HG03442 (cell line): ENCODE results near the gene ST8SIA5.

Experiments used
- ATAC-seq: cut with Tn5 transposase; IDR thresholded peaks from one replicate; pipeline ENCODE4 v1.9.1; 2021; ENCODE audit warnings: mild to moderate bottlenecking, moderate library complexity; ENCODE audit not compliant: unreplicated experiment

ST8SIA5 gene

DNA sequence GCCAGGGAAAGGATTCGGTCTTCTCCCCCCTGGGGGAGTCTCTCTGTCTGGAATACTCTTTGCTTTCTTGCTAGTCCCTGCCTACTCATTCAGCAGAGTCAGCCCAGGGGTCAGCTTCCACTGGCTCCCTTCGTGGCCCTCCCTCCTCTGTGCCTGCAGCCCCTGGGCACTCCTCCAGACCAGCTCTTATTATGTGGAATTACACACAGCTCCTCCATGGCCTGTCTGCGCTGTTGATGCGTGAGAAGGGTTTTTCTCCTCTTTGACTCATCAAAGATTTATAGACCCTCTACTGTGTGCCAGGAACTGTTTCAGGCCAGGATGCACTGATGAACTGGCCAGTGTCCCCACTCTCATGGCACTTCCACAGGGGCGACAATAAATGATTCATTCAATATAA is 44.4 kb downstream of the ST8SIA5 start:
- no peak for ATAC-seq

- no peak for ATAC-seq
Measured at GRCh38 chr18:46711444-46711863, 45.4 kb downstream of the ST8SIA5 start.

GRCh38 chr18:46706968-46707367 is 49.9 kb downstream of the ST8SIA5 start:
- no peak for ATAC-seq

- no peak for ATAC-seq
Measured at GRCh38 chr18:46705521-46705920, 51.3 kb downstream of the ST8SIA5 start.

DNA sequence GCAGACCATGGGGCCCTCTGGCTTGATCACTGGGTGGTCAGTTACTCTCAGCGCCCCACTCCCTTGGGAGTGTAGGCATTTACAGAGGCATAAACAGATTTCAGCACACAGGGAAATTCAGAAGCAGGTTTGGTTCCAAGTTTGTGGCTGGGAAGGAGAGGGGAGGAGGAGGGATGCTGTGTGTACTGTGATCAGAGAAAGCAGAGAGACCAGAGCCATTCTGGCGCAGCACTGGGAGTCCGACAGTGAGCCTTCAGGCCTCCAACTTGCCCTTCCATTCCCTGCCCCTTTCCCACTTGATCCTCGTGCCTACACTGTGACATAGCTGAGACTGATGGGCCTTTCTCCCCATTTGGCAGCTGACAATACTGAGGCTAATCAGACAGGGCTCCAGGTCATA is 52.0 kb downstream of the ST8SIA5 start:
- ATAC-seq, result no peak

GRCh38 chr18:46704189-46704588 is 52.7 kb downstream of the ST8SIA5 start:
- no peak for ATAC-seq

GRCh38 chr18:46702471-46702870 is 54.4 kb downstream of the ST8SIA5 start:
- ATAC-seq, result no peak

DNA sequence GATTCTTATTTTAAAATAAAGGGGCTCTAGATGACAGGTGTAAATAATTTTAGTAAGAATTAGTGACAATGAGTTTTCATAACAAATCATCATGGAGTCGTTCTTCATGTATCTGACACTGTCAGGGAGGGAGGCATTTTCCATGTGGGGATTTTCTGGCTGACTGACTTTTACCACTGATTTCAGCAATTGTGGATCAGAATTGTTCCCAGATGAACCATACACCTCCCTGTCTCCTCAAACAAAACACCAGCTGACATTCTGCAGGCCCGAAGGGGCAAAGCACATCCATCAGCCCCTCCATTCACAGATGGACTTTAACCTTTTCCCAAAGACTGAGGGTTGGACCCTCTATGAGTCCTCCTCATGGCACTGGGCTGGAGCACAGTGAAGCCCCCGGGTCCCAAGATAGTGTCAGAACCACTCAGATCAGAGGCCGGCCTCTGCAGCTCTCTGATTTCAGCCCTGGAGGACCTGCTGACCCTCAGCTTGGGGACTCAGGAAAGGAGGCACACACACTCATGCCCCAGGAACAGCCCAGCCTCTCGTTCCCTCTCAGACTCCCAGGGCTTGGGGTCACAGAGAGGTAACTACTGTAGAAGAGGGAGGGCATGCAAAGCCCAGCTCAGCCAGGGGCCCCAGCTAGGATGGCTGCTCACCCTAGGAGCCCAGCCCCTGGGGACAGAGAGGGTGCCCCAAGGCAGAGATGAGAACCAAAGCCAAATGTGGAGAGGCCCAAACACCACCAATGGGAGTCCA is 56.6 kb downstream of the ST8SIA5 start:
- ATAC-seq, result no peak

DNA sequence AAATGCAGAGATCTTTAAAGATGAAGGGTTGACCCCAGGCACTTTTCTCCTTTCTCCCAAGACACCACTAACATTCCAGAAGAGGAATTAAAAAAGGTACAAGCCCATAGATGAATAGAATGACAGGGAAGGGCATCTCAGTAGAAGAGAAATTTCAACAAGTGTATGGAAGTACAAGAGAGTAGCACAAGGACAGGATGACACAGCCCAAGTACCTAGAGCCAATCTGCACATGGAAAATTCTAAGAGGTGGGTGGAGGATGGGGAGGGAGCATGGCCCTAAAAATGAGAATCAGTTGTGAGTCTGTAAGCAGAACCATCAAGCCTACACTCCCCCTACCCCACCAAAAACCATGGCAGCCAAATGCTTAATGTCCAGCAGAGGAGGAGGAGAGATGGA is 60.2 kb downstream of the ST8SIA5 start:
- no peak for ATAC-seq

GRCh38 chr18:46696268-46696667 is 60.6 kb downstream of the ST8SIA5 start:
- ATAC-seq, result no peak

DNA sequence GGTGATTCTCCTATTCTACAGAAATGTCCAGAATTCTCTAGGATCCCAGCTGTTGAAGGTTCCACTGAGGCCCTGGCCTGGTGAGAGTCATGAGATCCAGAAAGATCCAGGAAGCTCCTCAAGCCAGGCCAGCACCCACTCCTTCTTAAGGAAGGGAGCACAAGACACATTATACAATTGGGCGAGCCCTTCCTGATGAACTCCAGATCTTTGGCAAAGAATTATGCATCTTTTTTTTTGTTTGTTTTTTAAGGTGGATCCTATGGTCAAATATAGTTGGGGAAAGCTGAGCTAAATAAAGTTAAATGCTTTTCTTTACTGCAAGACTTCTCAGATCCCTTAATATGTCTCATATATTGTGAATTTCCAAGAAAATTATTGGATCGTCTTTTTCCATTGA is 62.9 kb downstream of the ST8SIA5 start:
- no peak for ATAC-seq

GRCh38 chr18:46688853-46689525 is 67.9 kb downstream of the ST8SIA5 start:
- no peak for ATAC-seq

DNA sequence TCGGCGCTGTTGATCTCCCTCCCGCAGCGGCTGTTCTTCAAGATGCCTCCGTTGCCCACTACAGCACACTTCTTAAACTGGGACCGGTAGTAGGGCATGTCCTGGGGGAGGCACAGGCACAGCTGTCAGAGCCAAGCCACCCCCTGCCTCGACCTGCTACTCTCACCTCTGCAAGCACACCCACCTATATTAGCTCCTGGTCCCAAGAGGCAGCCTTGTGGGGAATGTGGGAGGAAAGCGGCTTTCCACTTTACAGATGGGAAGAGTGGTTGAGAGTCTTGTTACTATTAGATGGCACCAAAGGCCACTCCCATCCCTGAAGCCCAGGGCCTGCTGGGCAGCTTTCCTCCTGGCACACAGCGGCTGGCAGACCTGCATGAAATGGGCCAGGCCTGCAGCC is 70.7 kb downstream of the ST8SIA5 start:
- no peak for ATAC-seq

GRCh38 chr18:46683252-46683651 is 73.6 kb downstream of the ST8SIA5 start:
- no peak for ATAC-seq

GRCh38 chr18:46680784-46681695 is 75.8 kb downstream of the ST8SIA5 start:
- ATAC-seq, result no peak

DNA sequence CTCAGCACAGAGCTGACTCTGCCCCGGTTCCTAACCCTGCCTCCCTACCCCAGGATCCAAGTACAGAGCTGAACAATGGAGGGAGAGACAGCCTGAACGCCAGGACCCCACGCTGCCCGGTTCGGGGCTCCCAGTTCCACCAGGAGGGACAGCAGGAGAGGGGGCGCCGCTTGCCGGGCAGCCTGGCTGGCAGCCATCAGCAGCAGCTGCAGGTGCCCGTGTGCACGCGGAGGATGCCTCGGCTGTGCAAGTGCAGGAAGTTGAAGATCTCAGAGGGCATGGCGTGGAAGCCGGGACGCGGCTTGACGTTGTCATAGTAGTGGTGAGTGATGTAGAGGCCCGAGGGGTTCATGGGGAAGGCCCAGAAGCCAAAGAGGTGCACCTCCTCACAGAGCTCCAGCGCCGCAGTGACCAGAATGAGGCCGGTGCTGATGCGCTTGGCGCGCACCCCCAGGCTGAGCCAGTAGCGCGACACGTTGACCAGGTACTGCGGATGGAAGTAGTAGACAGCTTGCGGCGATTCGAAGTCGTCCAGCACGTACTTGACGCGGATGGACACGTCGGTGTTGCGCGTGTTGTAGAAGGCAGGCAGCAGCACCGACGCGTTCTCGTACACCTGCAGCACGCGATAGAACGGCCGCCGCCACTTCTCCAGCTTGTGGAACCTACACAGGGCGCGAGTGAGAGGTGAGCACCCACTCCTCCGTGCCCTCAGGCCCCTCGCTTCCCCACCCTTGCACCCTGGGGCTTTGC is 76.8 kb downstream of the ST8SIA5 start:
- no peak for ATAC-seq

GRCh38 chr18:46678785-46679399 is 78.0 kb downstream of the ST8SIA5 start:
- no peak for ATAC-seq

DNA sequence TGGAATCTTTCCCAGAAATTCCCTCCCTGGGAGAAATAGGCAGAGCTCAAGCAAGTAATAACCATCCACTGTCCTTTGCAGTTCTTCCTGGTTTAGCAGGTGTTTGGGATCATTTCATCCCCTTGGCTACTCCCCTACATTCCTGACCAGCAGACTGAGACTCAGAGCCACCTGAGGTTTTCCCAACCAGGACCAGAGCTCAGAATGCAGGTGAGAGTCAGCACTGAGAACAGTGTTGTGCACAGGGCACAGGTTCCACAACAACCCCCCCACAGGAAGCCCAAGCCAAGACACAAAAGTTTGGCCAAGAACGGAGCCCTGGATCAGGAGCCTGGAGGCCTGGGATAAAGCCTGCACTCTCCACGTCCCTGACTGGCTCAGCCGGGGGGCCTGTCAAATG is 78.8 kb downstream of the ST8SIA5 start:
- ATAC-seq, result no peak

DNA sequence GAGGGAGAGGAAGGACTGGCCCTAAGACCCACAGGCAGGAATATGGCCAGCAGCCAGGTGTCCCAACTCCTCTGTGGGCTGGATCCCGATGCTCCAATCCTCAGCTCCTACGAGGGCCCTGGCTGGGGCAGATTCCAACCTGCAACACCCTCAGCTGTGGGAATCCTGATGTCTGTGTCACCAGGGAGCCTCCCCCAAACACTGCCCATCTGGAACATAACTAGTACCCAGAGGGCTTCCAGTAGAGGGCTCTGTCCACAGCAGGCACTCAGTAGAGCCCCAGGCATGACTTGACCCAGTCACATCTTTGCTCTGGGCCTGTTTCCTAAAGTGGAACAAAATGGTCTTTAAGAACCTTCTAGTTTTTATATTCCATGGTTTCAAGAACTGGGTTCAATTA is 79.2 kb downstream of the ST8SIA5 start:
- ATAC-seq, result no peak

GRCh38 chr18:46676182-46676835 is 80.5 kb downstream of the ST8SIA5 start:
- ATAC-seq, result no peak
